NCI-H187 (cell line): ENCODE measurements around the gene MYRIP.
"Not testable (repeated sequence)": the region's sequence is repeated elsewhere in the genome, so short reads cannot be mapped to it uniquely, and the experiment has no call there.

Source experiments
- DNase-seq, 2 experiments: peaks; one replicate each; lab custom pipeline; 2025; lab: John Stamatoyannopoulos, UW

MYRIP gene

GRCh38 chr3:40037582-40037981 lies 228.2 kb downstream of the MYRIP start:
- DNase-seq, result no peak

DNA sequence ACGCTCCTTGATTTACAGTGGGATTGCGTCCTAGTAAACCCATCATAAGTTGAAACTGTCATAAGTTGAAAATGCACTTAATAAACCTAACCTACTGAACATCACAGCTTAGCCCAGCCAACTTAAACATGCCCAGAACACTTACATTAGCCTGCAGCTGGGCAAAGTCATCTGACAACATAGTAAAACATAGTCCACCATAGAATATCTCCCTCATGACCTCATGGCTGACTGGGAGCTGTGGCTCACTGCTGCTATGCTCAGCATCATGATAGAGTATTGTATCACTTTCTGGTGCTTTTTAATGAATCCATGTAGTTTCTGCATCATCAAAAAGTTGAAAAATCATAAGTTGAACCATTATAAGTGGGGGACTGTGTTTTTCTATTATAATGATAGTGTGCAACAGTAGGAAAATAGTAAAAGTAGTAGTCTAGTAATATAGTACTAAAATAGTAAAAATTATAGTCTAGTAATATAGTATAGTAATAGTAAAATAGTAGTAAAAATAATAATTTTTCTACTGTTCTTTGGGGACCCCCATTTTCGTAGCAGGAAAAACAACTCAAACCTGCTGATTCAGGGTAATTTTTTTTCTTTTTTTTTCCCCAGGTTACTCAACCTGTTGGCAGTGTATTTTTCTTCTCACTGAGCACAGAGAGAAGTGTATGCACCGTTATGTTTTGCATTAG lies 233.5 kb downstream of the MYRIP start:
- DNase-seq, result no peak

GRCh38 chr3:40043444-40043755 lies 234.0 kb downstream of the MYRIP start:
- DNase-seq, result no peak

DNA sequence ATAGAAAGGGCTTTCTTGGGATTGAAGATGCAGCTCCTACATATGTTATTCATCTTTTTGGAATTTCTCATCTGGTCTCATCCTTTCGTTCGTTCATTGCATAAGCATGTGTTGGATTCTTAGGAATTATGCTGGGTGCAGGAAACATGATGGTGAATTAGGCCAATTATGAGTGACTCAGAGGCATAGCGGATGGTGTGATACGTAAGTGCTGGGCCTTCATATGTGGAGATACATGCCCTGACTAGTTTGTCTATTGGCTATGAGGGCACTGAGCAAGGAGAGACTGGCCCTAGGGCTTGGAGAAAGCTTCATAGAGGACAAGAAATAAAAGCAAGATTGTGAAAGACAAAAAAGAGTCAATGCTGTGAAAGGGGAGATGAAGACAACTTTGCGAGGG lies 235.1 kb downstream of the MYRIP start:
- DNase-seq, result no peak

DNA sequence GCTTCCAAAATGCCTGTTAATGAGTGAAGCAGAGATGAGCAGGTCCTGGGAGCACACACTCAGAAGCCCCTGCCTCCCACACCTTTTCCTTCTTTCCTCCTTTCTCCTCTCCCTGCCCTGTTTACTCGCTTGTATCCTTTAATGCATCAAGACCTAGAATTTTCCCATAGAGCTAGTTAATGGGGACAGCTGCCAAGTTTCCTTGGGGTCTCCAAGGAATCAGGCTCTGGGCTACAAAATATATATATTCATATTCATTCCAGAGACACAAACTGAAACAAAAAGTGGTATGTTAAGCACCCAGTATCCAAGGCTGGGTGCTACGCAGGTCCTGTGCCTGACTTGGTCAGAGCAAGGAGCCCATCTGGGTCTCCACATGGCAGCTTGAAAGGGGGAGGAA lies 235.6 kb downstream of the MYRIP start:
- DNase-seq, result no peak

GRCh38 chr3:40046149-40046548 lies 236.7 kb downstream of the MYRIP start:
- DNase-seq, result no peak

GRCh38 chr3:40047406-40047805 lies 238.0 kb downstream of the MYRIP start:
- DNase-seq, result no peak

DNA sequence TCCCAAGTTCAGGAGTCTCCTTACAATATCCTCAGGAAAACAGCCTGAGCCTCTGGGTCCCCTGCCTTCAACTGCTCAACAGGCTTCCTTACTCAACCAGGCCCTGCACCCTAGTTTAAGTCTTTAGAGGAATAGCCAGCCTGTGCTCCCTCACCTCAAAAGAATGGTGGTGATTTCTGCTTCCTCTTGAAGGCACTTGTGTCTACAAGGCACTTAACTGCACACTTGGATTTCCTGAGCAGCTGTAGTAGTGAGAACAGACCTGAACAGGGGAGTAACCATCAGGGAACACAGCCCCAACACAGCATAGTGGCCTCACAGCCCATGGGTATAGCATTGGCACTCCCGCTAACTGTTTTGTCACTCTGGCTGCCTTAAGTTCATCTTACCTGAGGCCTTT lies 244.3 kb downstream of the MYRIP start:
- no peak for DNase-seq

DNA sequence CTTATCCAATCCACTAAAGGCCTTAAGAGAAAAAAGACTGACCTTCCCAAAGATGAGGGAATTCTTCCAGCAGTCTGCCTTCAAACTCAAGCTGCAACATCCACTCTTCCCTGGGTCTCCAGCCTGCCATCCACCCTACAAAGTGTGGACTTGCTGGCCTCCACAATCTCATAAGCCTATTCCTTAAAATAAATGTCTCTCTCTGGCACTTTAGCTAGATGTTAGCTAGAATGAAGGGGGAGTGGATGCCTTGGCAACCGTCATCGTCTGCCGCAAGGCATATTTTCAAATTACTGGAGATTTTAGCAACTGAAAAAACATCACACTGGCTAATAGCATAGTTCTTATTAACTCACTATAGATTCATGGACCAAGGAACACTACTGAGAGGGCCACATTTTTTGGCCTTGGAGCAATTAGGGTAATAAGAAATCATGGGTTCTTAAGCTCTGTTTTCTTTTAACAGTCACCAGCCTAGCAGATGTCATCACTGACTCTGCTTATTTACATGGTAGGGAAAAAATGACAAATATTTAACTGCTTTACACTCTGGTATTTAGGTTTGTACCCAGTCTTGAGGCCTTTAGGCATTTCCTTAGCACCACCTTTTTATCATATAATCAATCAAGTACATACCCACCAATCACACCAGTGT lies 245.3 kb downstream of the MYRIP start:
- no peak for DNase-seq

GRCh38 chr3:40055361-40055760 lies 246.0 kb downstream of the MYRIP start:
- no peak for DNase-seq

DNA sequence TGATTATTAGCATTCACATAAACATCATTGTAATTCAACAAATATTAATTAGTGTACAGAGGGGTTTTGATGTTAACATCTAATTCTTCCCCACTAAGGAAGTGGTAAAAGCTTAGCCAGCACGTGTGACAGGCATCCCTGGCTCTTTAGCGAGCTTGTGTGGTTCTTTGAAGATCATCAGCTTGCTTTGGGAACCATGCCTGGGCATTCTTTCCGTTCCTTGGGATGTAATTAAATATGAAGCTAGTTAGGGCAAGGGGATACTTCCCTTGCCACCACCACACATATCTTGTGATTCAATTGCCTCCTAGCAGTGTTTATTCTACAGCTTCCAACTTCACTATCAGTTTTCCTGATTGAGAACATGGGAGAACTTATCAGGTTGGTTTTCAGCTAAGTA lies 246.5 kb downstream of the MYRIP start:
- DNase-seq, result no peak

GRCh38 chr3:40057077-40057476 lies 247.7 kb downstream of the MYRIP start:
- no peak for DNase-seq

GRCh38 chr3:40057786-40058185 lies 248.4 kb downstream of the MYRIP start:
- no peak for DNase-seq

- no peak for DNase-seq
Observed at GRCh38 chr3:40068636-40069035, 259.2 kb downstream of the MYRIP start.

- no peak for DNase-seq
Observed at GRCh38 chr3:40070816-40071215, 261.4 kb downstream of the MYRIP start.

DNA sequence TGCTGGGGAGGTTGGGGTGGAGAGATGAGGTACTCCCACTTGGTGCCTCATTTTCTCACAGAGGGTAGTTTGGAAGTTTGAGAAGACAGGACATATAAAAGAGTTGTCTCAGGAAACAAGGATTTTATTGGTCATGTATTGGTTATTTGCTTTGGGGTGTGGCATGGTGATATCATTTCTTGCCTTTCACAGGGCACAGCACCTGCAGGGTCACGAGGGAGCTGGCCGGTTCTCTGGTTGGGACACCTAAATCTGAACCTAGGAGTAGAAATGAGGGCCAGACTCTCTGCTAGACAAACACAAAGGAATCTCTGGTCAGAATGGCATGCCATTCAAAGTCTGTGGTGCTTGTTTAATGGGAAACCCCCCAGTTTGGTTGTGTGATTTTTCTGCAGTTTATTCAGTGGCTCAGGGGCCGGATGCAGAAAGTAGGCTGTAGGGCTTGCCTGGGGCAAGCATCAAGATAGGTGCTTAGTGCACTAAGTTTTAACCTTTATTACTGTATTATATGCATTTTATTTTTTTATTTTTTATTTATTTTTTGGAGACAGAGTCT lies 262.4 kb downstream of the MYRIP start:
- no peak for DNase-seq

DNA sequence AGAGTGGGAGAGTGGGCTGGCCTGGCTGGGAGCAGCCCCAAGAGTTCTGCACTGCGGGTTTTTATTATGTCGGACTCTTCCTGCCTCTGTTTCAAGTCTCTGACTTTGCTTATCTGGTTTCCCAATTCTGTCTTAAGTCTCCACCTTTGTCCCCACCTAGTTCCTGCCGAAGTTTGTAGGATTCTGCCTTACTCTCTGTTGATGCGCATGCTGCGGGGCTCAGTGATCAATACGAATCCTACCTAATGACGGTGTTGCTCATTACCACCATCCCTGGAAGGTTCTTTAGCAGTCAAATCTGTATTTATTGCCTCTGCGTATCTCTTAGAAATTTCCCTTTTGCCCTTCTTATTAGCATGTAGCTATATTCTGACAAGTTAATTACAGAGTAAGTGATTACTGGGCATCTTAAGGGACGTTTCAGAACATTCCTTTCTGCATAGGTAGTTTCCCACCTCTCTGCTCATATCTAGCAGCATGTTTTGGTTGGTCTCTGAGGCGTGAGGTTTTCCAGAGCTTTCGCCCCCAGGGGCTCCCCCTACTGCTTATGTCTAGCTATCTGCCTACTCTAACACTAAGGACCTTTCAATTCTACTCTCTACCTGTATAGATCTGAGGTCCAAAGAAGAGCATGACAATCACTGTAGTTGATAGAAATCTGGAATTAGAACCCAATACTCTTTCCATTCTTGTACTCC lies 264.1 kb downstream of the MYRIP start:
- no peak for DNase-seq

DNA sequence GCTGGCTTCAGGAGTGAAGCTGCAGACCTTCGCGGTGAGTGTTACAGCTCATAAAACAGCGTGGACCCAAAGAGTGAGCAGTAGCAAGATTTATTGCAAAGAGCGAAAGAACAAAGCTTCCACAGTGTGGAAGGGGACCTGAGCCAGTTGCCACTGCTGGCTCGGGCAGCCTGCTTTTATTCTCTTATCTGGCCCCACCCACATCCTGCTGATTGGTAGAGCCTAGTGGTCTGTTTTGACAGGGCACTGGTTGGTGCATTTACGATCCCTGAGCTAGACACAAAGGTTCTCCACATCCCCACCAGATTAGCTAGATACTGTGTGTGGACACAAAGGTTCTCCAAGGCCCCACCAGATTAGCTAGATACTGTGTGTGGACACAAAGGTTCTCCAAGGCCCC lies 267.7 kb downstream of the MYRIP start:
- not testable (repeated sequence) for DNase-seq

GRCh38 chr3:40077828-40078492 lies 268.6 kb downstream of the MYRIP start:
- DNase-seq, result not testable (repeated sequence)

GRCh38 chr3:40078590-40078989 lies 269.2 kb downstream of the MYRIP start:
- no peak for DNase-seq

DNA sequence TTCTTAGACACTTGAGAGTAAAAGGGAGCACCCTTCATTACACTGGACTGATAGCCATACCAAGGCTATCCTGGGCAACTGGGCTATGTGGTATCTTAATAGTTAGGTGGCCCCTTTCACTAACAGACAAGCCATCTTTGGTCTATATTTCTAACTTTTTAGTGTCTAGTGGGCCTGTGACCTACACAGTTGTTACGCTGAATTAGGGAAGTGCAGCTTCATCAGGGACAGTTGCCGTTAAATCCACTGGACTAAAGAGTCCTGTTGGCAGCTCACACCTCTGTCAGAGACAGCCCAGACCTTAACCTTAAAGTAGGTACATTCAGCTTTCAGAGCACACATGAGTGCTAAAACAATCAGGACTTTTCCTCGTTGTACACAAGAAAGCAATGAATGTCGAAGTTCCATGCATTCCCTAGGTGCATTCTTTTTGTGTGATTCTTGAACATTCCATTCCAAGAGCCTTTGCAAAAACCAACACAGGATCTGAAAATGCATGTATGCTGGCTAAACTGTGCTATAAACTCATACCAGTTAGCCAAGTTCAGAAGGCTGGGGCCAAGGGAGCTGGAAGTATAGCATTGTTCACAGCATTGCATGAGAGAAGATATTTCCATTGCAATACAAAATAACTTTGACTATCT lies 269.9 kb downstream of the MYRIP start:
- DNase-seq, result no peak

DNA sequence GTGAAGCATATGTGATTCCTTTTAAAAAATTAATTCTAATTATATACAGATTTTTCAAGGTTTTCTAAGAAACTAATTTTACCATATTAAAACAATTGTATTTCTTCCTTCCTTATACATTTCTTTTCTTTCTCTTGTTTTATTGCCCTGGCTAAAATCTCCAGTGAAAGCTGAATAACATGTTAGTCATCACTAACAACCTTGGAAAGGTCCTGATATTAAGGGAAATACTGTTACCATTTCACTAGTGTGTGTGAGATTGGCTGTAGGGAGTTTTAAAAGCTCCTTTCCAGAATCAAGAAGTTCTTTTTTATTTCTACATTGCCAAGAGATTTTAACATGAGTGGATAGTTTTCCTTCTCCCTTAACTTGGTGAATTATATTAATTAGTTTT lies 270.4 kb downstream of the MYRIP start:
- no peak for DNase-seq
